GM12801 (cell line): ENCODE measurements around the gene COG4.

Experiments used
- TF ChIP-seq, protein P1 (sequence below): IDR thresholded peaks from one replicate; pipeline ENCODE4 v1.5.1; 2011; ENCODE audit warnings: control low read depth; ENCODE audit not compliant: insufficient read length; ENCODE audit errors: extremely low read depth

COG4 gene

GRCh38 chr16:70496513-70496912 lies 26.8 kb downstream of the COG4 start:
- TF ChIP-seq, protein P1, sequence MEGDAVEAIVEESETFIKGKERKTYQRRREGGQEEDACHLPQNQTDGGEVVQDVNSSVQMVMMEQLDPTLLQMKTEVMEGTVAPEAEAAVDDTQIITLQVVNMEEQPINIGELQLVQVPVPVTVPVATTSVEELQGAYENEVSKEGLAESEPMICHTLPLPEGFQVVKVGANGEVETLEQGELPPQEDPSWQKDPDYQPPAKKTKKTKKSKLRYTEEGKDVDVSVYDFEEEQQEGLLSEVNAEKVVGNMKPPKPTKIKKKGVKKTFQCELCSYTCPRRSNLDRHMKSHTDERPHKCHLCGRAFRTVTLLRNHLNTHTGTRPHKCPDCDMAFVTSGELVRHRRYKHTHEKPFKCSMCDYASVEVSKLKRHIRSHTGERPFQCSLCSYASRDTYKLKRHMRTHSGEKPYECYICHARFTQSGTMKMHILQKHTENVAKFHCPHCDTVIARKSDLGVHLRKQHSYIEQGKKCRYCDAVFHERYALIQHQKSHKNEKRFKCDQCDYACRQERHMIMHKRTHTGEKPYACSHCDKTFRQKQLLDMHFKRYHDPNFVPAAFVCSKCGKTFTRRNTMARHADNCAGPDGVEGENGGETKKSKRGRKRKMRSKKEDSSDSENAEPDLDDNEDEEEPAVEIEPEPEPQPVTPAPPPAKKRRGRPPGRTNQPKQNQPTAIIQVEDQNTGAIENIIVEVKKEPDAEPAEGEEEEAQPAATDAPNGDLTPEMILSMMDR: no peak

DNA sequence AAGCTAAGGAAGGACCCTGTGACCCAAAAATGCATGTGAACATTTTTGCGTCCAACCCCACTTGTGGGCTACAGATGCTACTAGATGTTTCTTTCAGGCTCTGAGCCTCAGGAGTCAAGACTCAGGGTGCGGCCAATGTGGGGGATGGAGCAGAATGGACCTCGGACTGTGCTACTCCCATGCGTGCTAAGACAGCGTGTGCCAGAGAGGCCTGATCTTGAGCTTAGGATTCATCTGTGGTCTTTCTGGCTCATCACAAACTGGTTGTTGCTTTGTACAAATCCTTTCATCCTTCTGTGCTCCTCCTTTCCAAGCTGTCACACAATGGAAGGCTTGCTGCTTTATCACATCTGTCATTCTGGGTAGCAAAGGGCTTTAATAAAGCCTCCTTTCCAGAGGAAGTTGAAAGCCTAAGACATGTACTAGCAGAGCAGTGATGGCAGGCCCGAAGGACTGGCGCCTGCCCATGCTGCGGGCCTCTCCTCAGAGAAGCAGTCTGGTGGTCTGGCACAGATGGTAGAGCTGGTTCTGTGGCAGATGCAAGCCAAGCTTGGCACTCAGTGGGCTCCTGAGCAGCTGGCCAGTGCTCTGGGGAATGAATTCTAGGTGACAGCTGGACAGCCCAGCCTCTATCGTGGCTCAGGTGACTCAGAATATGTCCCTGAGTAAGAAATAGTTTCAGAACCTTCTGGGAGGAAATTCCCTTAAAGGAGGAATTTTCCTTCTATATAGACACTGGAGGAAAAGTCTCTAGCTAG lies 27.8 kb downstream of the COG4 start:
- TF ChIP-seq, protein P1: no peak

GRCh38 chr16:70494777-70495176 lies 28.6 kb downstream of the COG4 start:
- TF ChIP-seq, protein P1: no peak

DNA sequence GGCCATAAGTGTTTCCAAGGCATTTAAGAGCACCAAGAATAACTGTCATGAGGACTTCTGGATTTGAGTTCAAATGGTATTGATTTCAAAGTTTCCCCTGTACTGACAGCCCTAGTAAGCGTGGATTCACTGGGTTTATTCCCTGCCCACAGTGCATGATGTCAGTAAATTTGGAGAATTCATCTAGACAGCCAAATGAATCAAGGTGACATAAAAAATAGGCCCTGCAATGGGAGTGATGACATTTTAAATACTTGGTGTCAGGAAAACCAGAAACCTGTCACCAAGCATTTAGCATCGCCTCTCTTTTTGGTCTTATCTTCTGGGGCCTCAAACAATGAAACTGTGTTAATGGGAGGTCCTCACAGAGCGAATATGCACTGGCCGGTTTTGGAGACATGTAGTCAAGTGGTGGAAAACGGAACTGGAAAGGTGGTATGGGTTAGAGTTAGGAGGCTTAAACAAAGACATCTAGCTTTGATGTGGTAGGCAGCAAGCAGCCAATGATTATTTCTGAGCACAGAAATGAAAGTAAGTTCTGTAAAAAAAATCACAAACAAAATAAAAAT lies 29.1 kb downstream of the COG4 start:
- TF ChIP-seq, protein P1: no peak

DNA sequence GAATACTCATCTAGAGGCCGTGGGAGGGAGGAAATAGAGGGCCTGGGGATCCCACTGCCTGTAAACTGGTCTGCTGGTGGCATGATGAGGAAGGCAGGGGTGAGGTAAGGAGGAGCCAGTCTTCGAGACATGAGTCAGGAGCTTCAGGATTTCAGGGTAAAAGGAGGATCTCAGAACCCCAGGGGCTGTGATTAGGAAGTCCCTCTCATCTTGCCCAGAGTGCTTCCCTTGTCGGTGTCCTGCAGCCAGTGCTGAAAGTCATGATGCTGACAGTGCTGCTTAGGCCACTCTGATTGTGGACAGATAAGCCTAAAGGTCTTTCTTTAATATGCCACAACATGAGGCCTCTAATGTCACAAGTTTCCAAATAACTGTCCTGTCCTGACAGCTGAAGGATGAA lies 29.6 kb downstream of the COG4 start:
- TF ChIP-seq, protein P1: no peak

- TF ChIP-seq, protein P1: no peak
These were observed 33.1 kb downstream of the COG4 start for GRCh38 chr16:70490261-70490660.

DNA sequence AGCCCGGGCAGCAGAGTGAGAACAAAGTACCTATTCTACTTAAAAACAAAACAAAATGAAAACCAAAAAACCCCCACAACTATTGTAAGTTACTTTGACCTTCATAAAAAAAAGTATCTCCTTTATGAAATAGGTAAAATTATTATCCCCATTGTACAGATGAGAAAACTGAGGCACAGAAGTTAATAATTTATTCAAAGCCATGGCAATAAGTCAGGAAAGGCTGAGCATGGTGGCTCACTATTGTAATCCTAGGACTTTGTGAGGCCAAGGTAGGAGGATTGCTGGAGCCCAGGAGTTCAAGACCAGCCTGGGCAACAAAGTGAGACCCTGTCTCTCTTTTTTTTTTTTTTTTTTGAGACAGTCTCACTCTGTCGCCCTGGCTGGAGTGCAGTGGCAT lies 38.5 kb downstream of the COG4 start:
- TF ChIP-seq, protein P1: no peak
